HG03280 (cell line): ENCODE results near the gene CCDC69.
A peak's percentile ranks its signal among the peaks of the same experiment; 100 is the strongest.
"Not testable (repeated sequence)": the region's sequence is repeated elsewhere in the genome, so short reads cannot be mapped to it uniquely, and the experiment has no call there.

Experiments
- ATAC-seq: cut with Tn5 transposase; IDR thresholded peaks from one replicate; pipeline ENCODE4 v1.9.1; 2021; ENCODE audit warnings: mild to moderate bottlenecking, moderate library complexity; ENCODE audit not compliant: unreplicated experiment

The CCDC69 gene

GRCh38 chr5:151222790-151223446, 974 bp downstream of the CCDC69 start:
- peak; percentile 57 for ATAC-seq

- ATAC-seq = no peak
Measured at GRCh38 chr5:151222054-151222789, 1.7 kb downstream of the CCDC69 start.

GRCh38 chr5:151221574-151221973, 2.3 kb downstream of the CCDC69 start:
- no peak for ATAC-seq

- ATAC-seq = no peak
Measured at GRCh38 chr5:151219789-151220188, 4.1 kb downstream of the CCDC69 start.

- ATAC-seq = no peak
Measured at GRCh38 chr5:151219138-151219537, 4.8 kb downstream of the CCDC69 start.

- no peak for ATAC-seq
Measured at GRCh38 chr5:151218177-151218576, 5.7 kb downstream of the CCDC69 start.

- ATAC-seq = no peak
Measured at GRCh38 chr5:151216781-151217180, 7.1 kb downstream of the CCDC69 start.

- ATAC-seq = no peak
Measured at GRCh38 chr5:151215546-151215880, 8.4 kb downstream of the CCDC69 start.

GRCh38 chr5:151214614-151215545, 9.0 kb downstream of the CCDC69 start:
- ATAC-seq = peak; percentile 52

GRCh38 chr5:151213803-151214613, 9.9 kb downstream of the CCDC69 start:
- peak; percentile 83 for ATAC-seq

GRCh38 chr5:151212406-151212798, 11.5 kb downstream of the CCDC69 start:
- ATAC-seq = no peak

- no peak for ATAC-seq
Measured at GRCh38 chr5:151208481-151208914, 15.4 kb downstream of the CCDC69 start.

GRCh38 chr5:151205411-151205810, 18.5 kb downstream of the CCDC69 start:
- no peak for ATAC-seq

GRCh38 chr5:151204051-151204450, 19.8 kb downstream of the CCDC69 start:
- no peak for ATAC-seq

- ATAC-seq = no peak
Measured at GRCh38 chr5:151202381-151203139, 21.3 kb downstream of the CCDC69 start.

GRCh38 chr5:151200913-151201595, 22.8 kb downstream of the CCDC69 start:
- ATAC-seq = no peak

GRCh38 chr5:151199581-151200185, 24.2 kb downstream of the CCDC69 start:
- no peak for ATAC-seq

GRCh38 chr5:151198861-151199260, 25.0 kb downstream of the CCDC69 start:
- no peak for ATAC-seq

- not testable (repeated sequence) for ATAC-seq
Measured at GRCh38 chr5:151197291-151197600, 26.6 kb downstream of the CCDC69 start.
